Suprapubic skin (tissue), 4 donors: ENCODE results near the gene ST3GAL5. TPM values are rescaled to one million over a fixed set of nuclear protein-coding genes. Genes with fewer than 3 reads are reported as not detected.

Source experiments
- DNase-seq, 2 donors: peaks; one replicate each; pipeline ENCODE4 v3.0.0-alpha.2; 2019; ENCODE audit warnings: low spot score in 2 of 2
- H3K27ac ChIP-seq: fragments of 200-600 bp; sonication (generic); one replicate; pipeline ENCODE4 v1.5.1; 2019
- H3K27me3 ChIP-seq: fragments of 200-600 bp; sonication (generic); one replicate; pipeline ENCODE4 v1.5.1; 2019
- H3K36me3 ChIP-seq: fragments of 200-600 bp; sonication (generic); one replicate; pipeline ENCODE4 v1.5.1; 2019
- H3K4me1 ChIP-seq: fragments of 200-600 bp; sonication (generic); one replicate; pipeline ENCODE4 v1.5.1; 2019
- H3K4me3 ChIP-seq: fragments of 200-600 bp; sonication (generic); one replicate; pipeline ENCODE4 v1.5.1; 2019; ENCODE audit warnings: mild to moderate bottlenecking
- H3K9me3 ChIP-seq: fragments of 200-600 bp; sonication (generic); one replicate; pipeline ENCODE4 v1.5.1; 2019
- CTCF ChIP-seq, 2 donors: fragments of 200-600 bp in 1 of 2; fragments of 450-650 bp in 1 of 2; sonication (generic) in 1 of 2; IDR thresholded peaks; one replicate each; pipeline ENCODE4 v1.5.1; 2016 to 2019; ENCODE audit warnings: antibody characterized with exemption in 2 of 2, mild to moderate bottlenecking in 1 of 2, moderate library complexity in 1 of 2
- EP300 ChIP-seq: sonication (generic); formaldehyde crosslinking; IDR thresholded peaks from one replicate; pipeline ENCODE4 v1.6.1; 2017; ENCODE audit warnings: antibody characterized with exemption
- POLR2A ChIP-seq, 2 donors: fragments of 450-650 bp; IDR thresholded peaks; one replicate each; pipeline ENCODE4 v1.6.1; 2017; ENCODE audit warnings: antibody characterized with exemption in 2 of 2, mild to moderate bottlenecking in 2 of 2, moderate library complexity in 2 of 2
- POLR2AphosphoS5 ChIP-seq, 3 donors: sonication (generic); formaldehyde crosslinking; IDR thresholded peaks; one replicate each; pipeline ENCODE4 v1.6.1; 2017; ENCODE audit warnings: antibody characterized with exemption in 3 of 3
- WGBS: methylation state at CpG from one replicate; pipeline ENCODE4 v1.1.5; 2018; 5-methylcytosine and 5-hydroxymethylcytosine counted together
- total RNA-seq, 4 donors: library from RNA; depleted of rRNA; stranded (reverse); fragments of >200 nt; gene quantifications; one replicate each; pipeline ENCODE4 v1.1.0, GENCODE V29; 2016

The ST3GAL5 gene
- total RNA-seq, 4 donors from 2014 or later = 9.5 to 17.8 (median 14.8) TPM

DNA sequence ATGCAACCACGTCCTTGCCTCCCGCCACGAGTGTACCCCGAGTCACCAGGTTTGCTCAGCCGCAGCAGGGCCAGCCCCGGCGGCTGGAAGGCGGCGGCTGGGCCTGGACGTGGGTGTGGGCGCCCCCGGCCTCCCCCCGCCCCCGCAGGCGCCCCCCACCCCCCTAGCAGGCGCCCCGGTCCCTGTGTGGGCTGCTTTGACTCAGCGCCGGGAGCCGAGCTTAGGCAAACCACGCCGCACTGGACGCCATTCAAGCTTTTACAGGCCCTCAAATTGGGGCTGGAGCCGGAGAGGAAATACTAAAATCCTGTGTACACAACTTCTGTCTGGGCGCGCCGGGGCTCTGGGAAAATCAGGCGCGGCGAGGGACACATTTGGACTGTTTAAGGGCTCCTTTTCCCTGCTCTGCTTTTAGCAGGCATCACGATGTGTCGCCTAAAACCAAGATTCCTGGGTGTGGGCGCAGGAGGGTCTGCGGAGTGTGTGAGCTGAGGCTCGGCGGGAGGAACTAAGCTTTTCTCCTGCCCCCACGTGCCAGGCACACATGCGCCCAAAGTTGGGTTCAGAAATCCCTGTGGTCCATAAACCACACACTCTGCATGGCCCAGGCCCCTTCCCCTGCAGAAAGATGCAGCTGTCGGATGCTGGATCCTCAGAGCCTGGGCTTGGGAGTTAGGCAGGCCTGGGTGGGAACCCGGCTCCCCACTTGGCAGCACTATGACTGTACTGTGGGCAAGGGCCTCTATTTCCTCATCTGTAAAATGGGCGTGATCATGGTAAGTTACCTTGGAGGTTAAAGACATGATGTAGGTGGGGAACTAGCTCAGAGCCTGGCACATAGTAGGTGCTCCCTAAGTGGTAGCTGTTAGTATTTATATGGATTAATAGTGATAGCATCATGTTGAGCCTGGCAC lies 77.4 kb downstream of the ST3GAL5 start:
- Histone ChIP-seq H3K4me3 (peak overlapping the region; percentile 19), H3K27ac (peak overlapping the region; percentile 26)
- TF ChIP-seq POLR2A (IDR thresholded peaks at IDR 0.05) (no peak), CTCF (IDR thresholded peaks at IDR 0.05) (no peak), EP300 (no peak), POLR2AphosphoS5 (IDR thresholded peaks at IDR 0.05) (no peak)

GRCh38 chr2:85810371-85811179 lies 78.2 kb downstream of the ST3GAL5 start:
- peak; percentile 64 to 75 for DNase-seq
- H3K27ac ChIP-seq = peak overlapping the region; percentile 26
- 82% methylated on average over 10 of the region's 16 CpGs for WGBS
- H3K4me3 ChIP-seq = peak overlapping the region; percentile 19
- H3K9me3 ChIP-seq = no peaks in the 10 kb centered on the region
- H3K36me3 ChIP-seq = no peaks in the 10 kb centered on the region
- peaks cover 2% of the 10 kb centered on the region for H3K27me3 ChIP-seq
- peaks cover 14% of the 10 kb centered on the region for H3K4me1 ChIP-seq
- TF ChIP-seq POLR2A (IDR thresholded peaks at IDR 0.05) (no peak), CTCF (IDR thresholded peaks at IDR 0.05) (no peak), EP300 (no peak), POLR2AphosphoS5 (IDR thresholded peaks at IDR 0.05) (no peak)

More for the DNA sequence above, 77.4 kb downstream of the ST3GAL5 start:
- WGBS = 56% methylated on average over 17 of the region's 41 CpGs
- H3K9me3 ChIP-seq = no peaks in the 10 kb centered on the region
- DNase-seq = peak; percentile 69 to 80
- peaks cover 2% of the 10 kb centered on the region for H3K27me3 ChIP-seq
- peaks cover 14% of the 10 kb centered on the region for H3K4me1 ChIP-seq
- no peaks in the 10 kb centered on the region for H3K36me3 ChIP-seq

GRCh38 chr2:85807756-85808155 lies 81.0 kb downstream of the ST3GAL5 start:
- peak; percentile 32 to 55 for DNase-seq
- Histone ChIP-seq H3K4me3 (no peak overlapping the region), H3K36me3 (no peaks in the 10 kb centered on the region), H3K9me3 (no peaks in the 10 kb centered on the region), H3K4me1 (peaks cover 10% of the 10 kb centered on the region), H3K27me3 (peaks cover 2% of the 10 kb centered on the region), H3K27ac (no peak overlapping the region)
- TF ChIP-seq POLR2AphosphoS5 (IDR thresholded peaks at IDR 0.05) (no peak), CTCF (IDR thresholded peaks at IDR 0.05) (no peak), EP300 (no peak), POLR2A (IDR thresholded peaks at IDR 0.05) (no peak)
- WGBS = 87% methylated on average over 3 of the region's 3 CpGs

DNA sequence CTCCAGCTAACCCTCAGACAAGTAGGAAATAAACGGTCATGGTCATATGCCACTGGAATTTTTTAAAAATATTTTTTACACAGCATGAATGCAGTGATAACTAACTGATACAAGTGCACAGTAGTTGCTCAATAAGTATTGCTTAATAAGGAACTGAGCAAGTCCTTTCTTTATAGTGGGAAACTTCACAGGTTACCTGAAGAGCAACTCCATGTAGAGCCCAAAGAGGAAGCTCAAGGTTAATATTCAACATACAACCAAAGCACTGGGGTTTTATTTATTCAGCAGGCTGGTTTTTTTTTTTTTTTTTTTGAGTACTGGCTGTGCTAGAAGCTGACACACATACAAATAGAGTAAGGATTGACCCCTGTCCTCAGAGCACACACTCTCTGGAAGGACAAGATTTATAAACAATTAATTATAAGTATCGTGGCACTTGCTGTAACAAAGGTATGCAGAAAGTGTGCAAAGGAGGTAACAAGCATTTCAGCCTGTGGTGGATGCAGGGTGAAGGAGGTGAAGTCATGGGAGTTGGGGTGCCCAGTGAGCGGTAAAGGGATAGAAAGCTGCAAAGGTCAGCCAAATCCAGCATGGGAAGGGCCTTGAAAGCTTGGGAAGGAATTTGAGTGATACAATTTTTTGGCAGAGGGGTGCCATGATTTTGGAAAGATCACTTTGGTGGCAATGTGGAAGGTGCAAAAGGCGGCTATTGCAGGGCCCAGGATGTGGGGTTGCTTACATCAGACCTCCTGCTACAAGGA lies 82.3 kb downstream of the ST3GAL5 start:
- Histone ChIP-seq H3K36me3 (no peaks in the 10 kb centered on the region), H3K4me1 (peaks cover 8% of the 10 kb centered on the region), H3K27ac (no peak overlapping the region), H3K4me3 (no peak overlapping the region), H3K9me3 (no peaks in the 10 kb centered on the region), H3K27me3 (peaks cover 2% of the 10 kb centered on the region)
- WGBS = 93% methylated on average over 4 of the region's 4 CpGs
- TF ChIP-seq POLR2A (IDR thresholded peaks at IDR 0.05) (no peak), POLR2AphosphoS5 (IDR thresholded peaks at IDR 0.05) (no peak), EP300 (no peak), CTCF (IDR thresholded peaks at IDR 0.05) (no peak)
- peak in 1 of 2 donors; percentile 43 for DNase-seq
